Lung (tissue), 12 donors: ENCODE results near the gene PHACTR3. TPM values are rescaled to one million over a fixed set of nuclear protein-coding genes. Genes with fewer than 3 reads are reported as not detected.

ENCODE experiments used
- ATAC-seq: fragments of 200-7000 bp; cut with Tn5 transposase; one replicate; pipeline ENCODE4 v1.9.1; 2020; ENCODE audit warnings: moderate number of reproducible peaks; ENCODE audit not compliant: insufficient read depth, low FRiP score
- DNase-seq, 3 donors: peaks; one replicate each; pipeline ENCODE4 v3.0.0-alpha.2; 2013 to 2017
- H3K27ac ChIP-seq, 2 donors: one replicate each; pipeline ENCODE4 v1.5.1; 2013; ENCODE audit warnings: mild to moderate bottlenecking in 2 of 2, moderate library complexity in 2 of 2, control low read depth in 1 of 2, inconsistent platforms in 1 of 2, low read depth in 1 of 2, low read length in 1 of 2
- H3K27me3 ChIP-seq, 3 donors: one replicate each; pipeline ENCODE4 v1.5.1; 2013; ENCODE audit warnings: low read length in 2 of 3; ENCODE audit not compliant: control insufficient read depth in 3 of 3, insufficient read depth in 3 of 3
- H3K36me3 ChIP-seq, 4 donors: one replicate each; pipeline ENCODE4 v1.5.1; 2013; ENCODE audit warnings: low read length in 4 of 4, mild to moderate bottlenecking in 1 of 4, moderate library complexity in 1 of 4; ENCODE audit not compliant: control insufficient read depth in 4 of 4, insufficient read depth in 4 of 4
- H3K4me1 ChIP-seq, 5 donors: one replicate each; pipeline ENCODE4 v1.5.1; 2013; ENCODE audit warnings: low read length in 5 of 5, mild to moderate bottlenecking in 2 of 5, moderate library complexity in 1 of 5; ENCODE audit not compliant: control insufficient read depth in 5 of 5, insufficient read depth in 5 of 5
- H3K4me3 ChIP-seq: one replicate; pipeline ENCODE4 v1.5.1; 2013; ENCODE audit warnings: mild to moderate bottlenecking, control low read depth, moderate library complexity
- H3K9ac ChIP-seq, 2 donors: one replicate each; pipeline ENCODE4 v1.5.1; 2013; ENCODE audit warnings: low read length in 2 of 2, control low read depth in 1 of 2; ENCODE audit not compliant: insufficient read depth in 1 of 2
- H3K9me3 ChIP-seq, 4 donors: one replicate each; pipeline ENCODE4 v1.5.1; 2013; ENCODE audit warnings: low read length in 3 of 4, mild to moderate bottlenecking in 1 of 4, moderate library complexity in 1 of 4; ENCODE audit not compliant: control insufficient read depth in 4 of 4, insufficient read depth in 3 of 4
- CTCF ChIP-seq: IDR thresholded peaks from 2 replicates; pipeline ENCODE4 v1.5.1; 2012; ENCODE audit warnings: mild to moderate bottlenecking; ENCODE audit errors: control extremely low read depth, extremely low read depth
- WGBS, 2 donors: extraction: QIAGEN DNeasy Blood & Tissue Kit; methylation state at CpG; one replicate each; pipeline ENCODE4 v1.1.7; 2013; 5-methylcytosine and 5-hydroxymethylcytosine counted together
- polyA plus RNA-seq, 2 donors: library from polyadenylated mRNA; stranded (reverse); fragments of 200-250 nt; gene quantifications; one replicate each; pipeline ENCODE4 v1.2.1, GENCODE V29; 2013
- total RNA-seq, 2 donors: library from RNA; depleted of rRNA in 1 of 2; stranded (reverse); fragments of >200 nt in 1 of 2; gene quantifications; one replicate each; pipeline ENCODE4 v1.2.1, GENCODE V29; 2014 to 2021
- donor health status: control.
- donor health status: control.
- donor health status: Bipolar disorder and iron deficiency.
- donor health status: healthy.
- donor health status: DM: yes; HTN: yes; CAD: no.

The PHACTR3 gene
- total and polyA plus RNA-seq, 4 donors: 3.8 to 12.0 (median 5.9) TPM

DNA sequence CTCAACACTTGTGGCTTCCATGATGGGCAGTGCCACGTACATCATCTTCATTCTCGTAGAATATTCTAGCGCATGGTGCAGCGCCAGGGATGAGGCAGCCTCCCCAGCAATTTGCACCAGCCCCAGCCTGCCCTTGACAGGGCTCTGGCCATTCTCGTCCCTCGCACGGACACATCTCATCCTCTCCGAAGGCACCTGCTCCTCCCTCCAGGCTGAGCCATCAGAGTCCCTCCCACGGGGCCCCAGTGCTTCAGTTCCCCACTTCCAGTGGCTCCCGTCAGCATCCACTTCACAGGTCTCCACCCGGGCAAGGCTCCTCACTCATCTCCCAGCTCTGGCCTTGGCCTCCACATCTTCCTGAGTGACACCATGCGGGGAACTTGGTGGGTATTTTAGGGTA lies 13.3 kb upstream of the PHACTR3 start:
- 88 to 91% methylated on average over 12 of the region's 12 CpGs for WGBS, 2 donors
- Histone ChIP-seq H3K36me3 (no peaks in the 10 kb centered on the region), H3K27ac (no peak overlapping the region), H3K27me3 (peaks cover 0 to 25% (median 6%) of the 10 kb centered on the region in 3 donors), H3K4me1 (no peaks in the 10 kb centered on the region), H3K9me3 (peaks cover 0 to 12% (median 0%) of the 10 kb centered on the region in 4 donors), H3K4me3 (no peak overlapping the region), H3K9ac (no peak overlapping the region)
- TF ChIP-seq CTCF: no peak
- ATAC-seq (no peak), DNase-seq (no peak)

- H3K9me3 ChIP-seq: no peaks in the 10 kb centered on the region
- no peak for TF ChIP-seq CTCF
- no peak overlapping the region for H3K4me3 ChIP-seq
- no peak overlapping the region for H3K9ac ChIP-seq
- no peak for DNase-seq
- WGBS, 2 donors: 70 to 84% methylated on average over 5 of the region's 5 CpGs
- peaks cover 0 to 62% (median 32%) of the 10 kb centered on the region in 3 donors for H3K27me3 ChIP-seq
- no peaks in the 10 kb centered on the region for H3K4me1 ChIP-seq
- H3K36me3 ChIP-seq: no peaks in the 10 kb centered on the region
- ATAC-seq: no peak
- H3K27ac ChIP-seq: no peak overlapping the region
Measured at GRCh38 chr20:59596690-59597089, 7.7 kb upstream of the PHACTR3 start.

GRCh38 chr20:59597240-59597639 lies 7.1 kb upstream of the PHACTR3 start:
- H3K27me3 ChIP-seq: peaks cover 4 to 66% (median 38%) of the 10 kb centered on the region in 3 donors
- WGBS, 2 donors: 42 to 48% methylated on average over 1 of the region's 1 CpG
- no peaks in the 10 kb centered on the region for H3K4me1 ChIP-seq
- DNase-seq (no peak), ATAC-seq (no peak)
- no peak overlapping the region for H3K27ac ChIP-seq
- no peaks in the 10 kb centered on the region for H3K36me3 ChIP-seq
- no peaks in the 10 kb centered on the region for H3K9me3 ChIP-seq
- no peak for TF ChIP-seq CTCF
- no peak overlapping the region for H3K4me3 ChIP-seq
- no peak overlapping the region for H3K9ac ChIP-seq

DNA sequence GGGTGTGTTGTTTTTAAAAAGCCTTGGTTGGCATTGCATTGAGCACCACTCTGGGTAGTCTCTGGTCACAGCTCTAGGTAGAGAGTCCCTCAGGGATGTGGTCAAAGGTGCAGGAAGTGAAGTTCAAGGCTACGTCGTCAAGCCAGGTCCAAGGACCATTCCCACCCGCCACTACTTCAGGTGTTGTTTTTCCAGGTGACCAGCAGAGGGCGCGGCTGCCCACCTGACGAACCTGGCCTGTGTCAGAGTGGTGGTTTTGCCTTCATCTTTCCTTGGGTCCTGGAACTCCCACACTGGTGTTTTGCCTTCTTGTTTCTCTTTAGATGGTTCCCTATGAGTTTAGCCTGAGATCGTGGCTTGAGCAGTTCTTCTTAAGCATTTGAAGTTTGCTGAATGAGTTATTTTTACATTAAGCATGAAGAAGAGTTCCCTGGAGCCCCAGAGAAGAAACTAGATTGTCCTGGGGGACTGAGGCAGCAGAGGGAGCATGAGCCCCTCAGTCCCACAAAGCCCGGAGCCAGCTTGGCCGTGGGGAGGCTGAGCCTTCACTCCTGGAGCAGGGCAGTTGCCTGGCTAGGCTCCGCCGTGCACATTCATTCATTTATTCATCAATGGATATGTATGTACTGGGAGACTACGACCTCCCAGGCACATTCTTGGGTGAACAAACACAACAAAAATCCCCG lies 5.6 kb upstream of the PHACTR3 start:
- 32 to 37% methylated on average over 13 of the region's 13 CpGs for WGBS, 2 donors
- H3K36me3 ChIP-seq: no peaks in the 10 kb centered on the region
- DNase-seq (peak; percentile 33 to 46 (median 46)), ATAC-seq (no peak)
- peaks cover 4 to 74% (median 53%) of the 10 kb centered on the region in 3 donors for H3K27me3 ChIP-seq
- H3K4me3 ChIP-seq: no peak overlapping the region
- H3K27ac ChIP-seq: no peak overlapping the region
- TF ChIP-seq CTCF: peak; percentile 8
- H3K4me1 ChIP-seq: no peaks in the 10 kb centered on the region
- H3K9me3 ChIP-seq: no peaks in the 10 kb centered on the region
- no peak overlapping the region for H3K9ac ChIP-seq
